ENCODE measurements around the gene PTAFR.

DNA sequence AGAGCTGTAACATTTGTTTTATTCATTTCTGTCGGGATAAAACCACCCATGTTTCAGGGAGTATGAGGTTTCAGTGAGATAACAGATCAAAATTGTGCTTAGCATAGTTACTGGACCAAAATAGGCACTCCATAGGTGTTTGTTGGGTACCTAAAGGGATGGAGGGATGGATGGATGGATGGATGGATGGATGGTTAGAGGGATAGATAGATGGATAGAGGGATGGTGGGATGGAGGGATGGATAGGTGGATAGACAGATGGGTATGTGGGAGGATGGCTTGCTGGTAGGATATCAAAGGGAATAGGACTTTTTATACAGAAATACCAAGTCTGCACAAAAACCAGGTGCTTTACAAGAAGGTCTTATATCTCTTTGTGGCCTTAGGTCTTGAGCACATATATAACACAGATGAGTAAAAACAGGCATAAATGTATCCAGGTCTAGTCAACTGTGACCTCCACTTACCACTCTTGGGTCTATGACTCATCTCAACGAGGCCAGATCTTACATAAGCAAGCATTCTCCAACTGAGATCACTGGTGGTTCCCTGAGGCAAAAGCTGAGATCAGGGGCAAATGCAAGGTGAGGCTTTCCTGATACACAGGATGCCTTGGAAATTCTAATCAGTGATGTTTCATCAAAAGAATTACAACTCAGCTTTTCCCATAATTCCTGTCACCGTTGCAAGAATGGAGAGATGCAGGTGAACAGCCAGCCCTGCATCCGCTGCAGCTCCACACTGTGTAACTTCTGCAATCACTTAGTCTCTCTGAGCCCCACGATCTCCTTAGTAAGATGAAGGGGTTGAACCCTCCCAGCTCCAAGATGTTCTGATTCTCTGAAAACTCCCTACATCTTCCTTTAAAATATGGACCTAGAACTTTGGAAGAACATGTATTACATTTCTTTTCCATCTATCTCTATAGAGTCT is 32.0 kb downstream of the PTAFR start:
- TF ChIP-seq, protein P1, sequence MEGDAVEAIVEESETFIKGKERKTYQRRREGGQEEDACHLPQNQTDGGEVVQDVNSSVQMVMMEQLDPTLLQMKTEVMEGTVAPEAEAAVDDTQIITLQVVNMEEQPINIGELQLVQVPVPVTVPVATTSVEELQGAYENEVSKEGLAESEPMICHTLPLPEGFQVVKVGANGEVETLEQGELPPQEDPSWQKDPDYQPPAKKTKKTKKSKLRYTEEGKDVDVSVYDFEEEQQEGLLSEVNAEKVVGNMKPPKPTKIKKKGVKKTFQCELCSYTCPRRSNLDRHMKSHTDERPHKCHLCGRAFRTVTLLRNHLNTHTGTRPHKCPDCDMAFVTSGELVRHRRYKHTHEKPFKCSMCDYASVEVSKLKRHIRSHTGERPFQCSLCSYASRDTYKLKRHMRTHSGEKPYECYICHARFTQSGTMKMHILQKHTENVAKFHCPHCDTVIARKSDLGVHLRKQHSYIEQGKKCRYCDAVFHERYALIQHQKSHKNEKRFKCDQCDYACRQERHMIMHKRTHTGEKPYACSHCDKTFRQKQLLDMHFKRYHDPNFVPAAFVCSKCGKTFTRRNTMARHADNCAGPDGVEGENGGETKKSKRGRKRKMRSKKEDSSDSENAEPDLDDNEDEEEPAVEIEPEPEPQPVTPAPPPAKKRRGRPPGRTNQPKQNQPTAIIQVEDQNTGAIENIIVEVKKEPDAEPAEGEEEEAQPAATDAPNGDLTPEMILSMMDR (IDR thresholded peaks at IDR 0.05) = no peak
- TF ChIP-seq POLR2A (IDR thresholded peaks at IDR 0.05) (no peak), POLR2AphosphoS5 (IDR thresholded peaks at IDR 0.05) (no peak), EP300 (IDR thresholded peaks at IDR 0.05; ENCODE audit: low read depth) (no peak)
